ENCODE measurements around the gene IMPA2.

IMPA2 gene

DNA sequence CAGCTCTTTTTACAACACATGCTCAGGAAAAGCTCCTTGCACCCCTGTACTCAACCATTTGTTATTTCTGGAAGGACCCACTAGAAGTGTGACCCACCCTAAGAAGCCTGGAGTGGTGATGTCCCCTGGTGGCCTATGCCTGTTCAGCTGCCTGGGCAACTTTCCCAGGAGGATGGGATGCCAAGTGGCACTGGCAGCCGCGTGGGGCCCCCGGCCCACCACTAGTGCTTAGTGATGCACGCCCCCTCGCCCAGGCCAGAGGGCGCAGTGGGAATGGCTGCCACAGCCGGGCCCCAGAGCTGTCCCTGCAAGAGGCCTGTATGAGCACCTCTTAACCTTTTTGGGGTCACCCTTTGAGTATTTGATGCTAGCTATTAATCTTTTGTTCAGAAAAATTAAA, 18.1 kb downstream of the IMPA2 start:
- Histone ChIP-seq H3K36me3 (ENCODE audit: insufficient read depth, low read length) (no peaks in the 10 kb centered on the region), H3K4me1 (ENCODE audit: insufficient read depth, low read length, poor library complexity, severe bottlenecking) (peaks cover 7% of the 10 kb centered on the region), H3K27me3 (ENCODE audit: insufficient read depth, low read length, poor library complexity, severe bottlenecking) (no peaks in the 10 kb centered on the region), H3K9me3 (ENCODE audit: insufficient read depth, low read depth, low read length) (no peaks in the 10 kb centered on the region), H3K9me2 (replicated peaks; ENCODE audit: low read depth, low read length) (no peaks in the 10 kb centered on the region), H3K4me2 (ENCODE audit: low read depth, low read length, poor library complexity, severe bottlenecking) (no peak overlapping the region), H2AFZ (ENCODE audit: low read length) (no peak overlapping the region), H3K4me3 (ENCODE audit: low read length, poor library complexity, severe bottlenecking) (no peak overlapping the region), H3K79me2 (ENCODE audit: insufficient read depth, low read length) (no peaks in the 10 kb centered on the region), H3F3A (ENCODE audit: low read depth) (no peaks in the 10 kb centered on the region), H4K20me1 (ENCODE audit: insufficient read depth, low read length, poor library complexity, severe bottlenecking) (no peaks in the 10 kb centered on the region), H3K9ac (ENCODE audit: low read depth, low read length, poor library complexity, severe bottlenecking) (no peak overlapping the region)
- TF ChIP-seq EZH2phosphoT487 (IDR thresholded peaks at IDR 0.05; ENCODE audit: borderline replicate concordance), result no peak
- TF ChIP-seq, protein P1, sequence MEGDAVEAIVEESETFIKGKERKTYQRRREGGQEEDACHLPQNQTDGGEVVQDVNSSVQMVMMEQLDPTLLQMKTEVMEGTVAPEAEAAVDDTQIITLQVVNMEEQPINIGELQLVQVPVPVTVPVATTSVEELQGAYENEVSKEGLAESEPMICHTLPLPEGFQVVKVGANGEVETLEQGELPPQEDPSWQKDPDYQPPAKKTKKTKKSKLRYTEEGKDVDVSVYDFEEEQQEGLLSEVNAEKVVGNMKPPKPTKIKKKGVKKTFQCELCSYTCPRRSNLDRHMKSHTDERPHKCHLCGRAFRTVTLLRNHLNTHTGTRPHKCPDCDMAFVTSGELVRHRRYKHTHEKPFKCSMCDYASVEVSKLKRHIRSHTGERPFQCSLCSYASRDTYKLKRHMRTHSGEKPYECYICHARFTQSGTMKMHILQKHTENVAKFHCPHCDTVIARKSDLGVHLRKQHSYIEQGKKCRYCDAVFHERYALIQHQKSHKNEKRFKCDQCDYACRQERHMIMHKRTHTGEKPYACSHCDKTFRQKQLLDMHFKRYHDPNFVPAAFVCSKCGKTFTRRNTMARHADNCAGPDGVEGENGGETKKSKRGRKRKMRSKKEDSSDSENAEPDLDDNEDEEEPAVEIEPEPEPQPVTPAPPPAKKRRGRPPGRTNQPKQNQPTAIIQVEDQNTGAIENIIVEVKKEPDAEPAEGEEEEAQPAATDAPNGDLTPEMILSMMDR (conservative IDR thresholded peaks at IDR 0.05; ENCODE audit: low read length), result no peak

DNA sequence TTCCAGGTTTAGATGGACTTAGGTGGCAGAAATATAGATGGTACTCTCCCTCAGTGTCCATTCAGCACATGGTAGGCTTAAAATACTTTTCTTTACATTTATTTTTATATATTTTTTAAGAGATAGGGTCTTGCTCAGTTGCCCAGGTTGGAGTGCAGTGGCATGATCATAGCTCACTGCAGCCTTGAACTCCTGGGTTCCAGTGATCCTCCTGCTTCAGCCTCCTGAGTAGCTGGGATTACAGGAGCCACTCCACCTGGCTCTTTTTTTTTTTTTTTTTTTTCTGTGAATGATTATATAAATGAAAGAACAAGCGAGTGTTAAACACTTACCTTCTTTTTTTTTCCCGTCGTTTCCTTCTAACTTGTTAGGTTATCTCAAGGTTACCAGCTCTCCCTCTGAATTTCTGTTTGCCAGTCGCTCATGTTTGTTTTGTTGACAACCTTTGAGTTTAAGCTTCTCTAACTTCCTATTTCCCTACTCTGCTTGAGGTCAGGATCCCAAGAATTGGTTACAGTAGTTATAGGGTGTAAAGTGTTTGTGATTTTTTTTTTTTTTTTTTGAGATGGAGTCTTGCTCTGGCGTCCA, 18.9 kb downstream of the IMPA2 start:
- no peaks in the 10 kb centered on the region for H3K36me3 ChIP-seq (ENCODE audit: insufficient read depth, low read length)
- no peak overlapping the region for H3K4me3 ChIP-seq (ENCODE audit: low read length, poor library complexity, severe bottlenecking)
- H3K9me2 ChIP-seq (replicated peaks; ENCODE audit: low read depth, low read length), result no peaks in the 10 kb centered on the region
- no peak for TF ChIP-seq EZH2phosphoT487 (IDR thresholded peaks at IDR 0.05; ENCODE audit: borderline replicate concordance)
- TF ChIP-seq, protein P1 (conservative IDR thresholded peaks at IDR 0.05; ENCODE audit: low read length), result no peak
- no peaks in the 10 kb centered on the region for H3K27me3 ChIP-seq (ENCODE audit: insufficient read depth, low read length, poor library complexity, severe bottlenecking)
- no peak overlapping the region for H3K4me2 ChIP-seq (ENCODE audit: low read depth, low read length, poor library complexity, severe bottlenecking)
- H3K4me1 ChIP-seq (ENCODE audit: insufficient read depth, low read length, poor library complexity, severe bottlenecking), result peaks cover 7% of the 10 kb centered on the region
- no peak overlapping the region for H2AFZ ChIP-seq (ENCODE audit: low read length)
- H3K9ac ChIP-seq (ENCODE audit: low read depth, low read length, poor library complexity, severe bottlenecking), result no peak overlapping the region
- no peaks in the 10 kb centered on the region for H4K20me1 ChIP-seq (ENCODE audit: insufficient read depth, low read length, poor library complexity, severe bottlenecking)
- no peaks in the 10 kb centered on the region for H3K9me3 ChIP-seq (ENCODE audit: insufficient read depth, low read depth, low read length)
- H3F3A ChIP-seq (ENCODE audit: low read depth), result no peaks in the 10 kb centered on the region
- H3K79me2 ChIP-seq (ENCODE audit: insufficient read depth, low read length), result no peaks in the 10 kb centered on the region

DNA sequence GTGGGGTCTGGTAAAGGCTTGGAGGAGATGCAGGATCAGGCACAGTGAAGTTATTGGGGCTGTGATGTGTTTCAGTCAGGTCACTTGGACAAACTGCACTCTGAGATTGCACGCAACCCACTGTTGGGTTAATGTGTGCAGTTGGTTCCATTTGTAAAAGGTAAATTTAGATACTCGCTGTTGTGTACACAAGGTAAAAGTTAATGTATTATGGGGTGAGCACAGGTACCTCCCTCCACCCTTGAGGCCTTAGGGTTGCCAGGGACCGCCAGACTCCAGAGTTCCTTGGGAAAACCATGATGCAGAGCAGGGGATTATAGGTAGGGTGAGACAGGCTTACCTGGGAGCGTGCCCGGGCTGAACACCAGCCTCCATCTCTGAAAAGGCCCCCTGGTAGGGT, 20.1 kb downstream of the IMPA2 start:
- no peak overlapping the region for H3K9ac ChIP-seq (ENCODE audit: low read depth, low read length, poor library complexity, severe bottlenecking)
- H3K79me2 ChIP-seq (ENCODE audit: insufficient read depth, low read length), result no peaks in the 10 kb centered on the region
- H3K36me3 ChIP-seq (ENCODE audit: insufficient read depth, low read length), result no peaks in the 10 kb centered on the region
- no peaks in the 10 kb centered on the region for H3F3A ChIP-seq (ENCODE audit: low read depth)
- TF ChIP-seq EZH2phosphoT487 (IDR thresholded peaks at IDR 0.05; ENCODE audit: borderline replicate concordance), result no peak
- TF ChIP-seq, protein P1 (conservative IDR thresholded peaks at IDR 0.05; ENCODE audit: low read length), result no peak
- no peaks in the 10 kb centered on the region for H3K4me1 ChIP-seq (ENCODE audit: insufficient read depth, low read length, poor library complexity, severe bottlenecking)
- no peaks in the 10 kb centered on the region for H3K9me2 ChIP-seq (replicated peaks; ENCODE audit: low read depth, low read length)
- H3K9me3 ChIP-seq (ENCODE audit: insufficient read depth, low read depth, low read length), result no peaks in the 10 kb centered on the region
- no peak overlapping the region for H3K4me3 ChIP-seq (ENCODE audit: low read length, poor library complexity, severe bottlenecking)
- no peak overlapping the region for H2AFZ ChIP-seq (ENCODE audit: low read length)
- no peaks in the 10 kb centered on the region for H4K20me1 ChIP-seq (ENCODE audit: insufficient read depth, low read length, poor library complexity, severe bottlenecking)
- no peak overlapping the region for H3K4me2 ChIP-seq (ENCODE audit: low read depth, low read length, poor library complexity, severe bottlenecking)
- no peaks in the 10 kb centered on the region for H3K27me3 ChIP-seq (ENCODE audit: insufficient read depth, low read length, poor library complexity, severe bottlenecking)
